Suprapubic skin (tissue), 3 donors: ENCODE measurements around the gene HS3ST3B1.

Experiments
- POLR2AphosphoS5 ChIP-seq, 3 donors: sonication (generic); formaldehyde crosslinking; IDR thresholded peaks; one replicate each; pipeline ENCODE4 v1.6.1; 2017; ENCODE audit warnings: antibody characterized with exemption in 3 of 3
- TF ChIP-seq, protein P1 (sequence below), 2 donors: fragments of 200-600 bp in 1 of 2; fragments of 450-650 bp in 1 of 2; sonication (generic) in 1 of 2; IDR thresholded peaks; one replicate each; pipeline ENCODE4 v1.5.1; 2016 to 2019; ENCODE audit warnings: antibody characterized with exemption in 2 of 2, mild to moderate bottlenecking in 1 of 2, moderate library complexity in 1 of 2

DNA sequence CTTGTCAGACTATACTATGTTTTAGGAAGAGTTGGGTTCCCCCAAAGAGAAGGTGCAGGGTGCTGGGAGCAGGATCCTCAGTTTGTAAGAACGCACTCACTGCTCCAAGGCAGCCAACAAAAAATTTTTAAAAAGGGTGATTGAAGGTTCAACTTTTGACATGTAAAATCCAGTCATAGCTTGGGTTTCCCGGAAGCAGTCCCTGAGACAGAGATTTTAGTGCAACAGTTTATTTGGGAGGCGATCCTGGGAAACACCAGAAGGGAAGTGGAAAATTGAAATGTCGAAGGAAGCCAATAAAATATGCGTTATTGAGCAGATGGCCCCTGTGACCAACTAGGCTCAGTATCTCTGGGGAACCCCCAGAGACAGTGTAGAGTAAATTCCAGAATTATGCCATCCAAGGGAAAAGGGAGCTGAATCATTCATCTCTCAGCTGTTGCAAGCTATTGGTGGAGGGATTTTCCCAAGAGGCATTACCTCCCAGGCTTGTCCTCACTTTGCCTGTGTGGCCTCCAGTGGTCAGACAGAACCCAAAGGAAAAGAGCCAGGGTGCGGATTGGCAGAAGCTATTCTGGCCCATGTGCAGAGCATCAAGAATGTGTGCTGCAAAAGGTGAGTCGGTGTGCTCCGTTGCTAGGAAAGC, 72.9 kb downstream of the HS3ST3B1 start:
- TF ChIP-seq, protein P1, sequence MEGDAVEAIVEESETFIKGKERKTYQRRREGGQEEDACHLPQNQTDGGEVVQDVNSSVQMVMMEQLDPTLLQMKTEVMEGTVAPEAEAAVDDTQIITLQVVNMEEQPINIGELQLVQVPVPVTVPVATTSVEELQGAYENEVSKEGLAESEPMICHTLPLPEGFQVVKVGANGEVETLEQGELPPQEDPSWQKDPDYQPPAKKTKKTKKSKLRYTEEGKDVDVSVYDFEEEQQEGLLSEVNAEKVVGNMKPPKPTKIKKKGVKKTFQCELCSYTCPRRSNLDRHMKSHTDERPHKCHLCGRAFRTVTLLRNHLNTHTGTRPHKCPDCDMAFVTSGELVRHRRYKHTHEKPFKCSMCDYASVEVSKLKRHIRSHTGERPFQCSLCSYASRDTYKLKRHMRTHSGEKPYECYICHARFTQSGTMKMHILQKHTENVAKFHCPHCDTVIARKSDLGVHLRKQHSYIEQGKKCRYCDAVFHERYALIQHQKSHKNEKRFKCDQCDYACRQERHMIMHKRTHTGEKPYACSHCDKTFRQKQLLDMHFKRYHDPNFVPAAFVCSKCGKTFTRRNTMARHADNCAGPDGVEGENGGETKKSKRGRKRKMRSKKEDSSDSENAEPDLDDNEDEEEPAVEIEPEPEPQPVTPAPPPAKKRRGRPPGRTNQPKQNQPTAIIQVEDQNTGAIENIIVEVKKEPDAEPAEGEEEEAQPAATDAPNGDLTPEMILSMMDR (IDR thresholded peaks at IDR 0.05), result no peak
- TF ChIP-seq POLR2AphosphoS5 (IDR thresholded peaks at IDR 0.05), result no peak
